K562 (cell line): ENCODE results near the gene DDC. TPM values are rescaled to one million over a fixed set of nuclear protein-coding genes. Genes with fewer than 3 reads are reported as not detected.

Experiments used
- ATAC-seq: fragments of 200-7000 bp; cut with Tn5 transposase; 3 replicates; pipeline ENCODE4 v1.9.1; 2020; ENCODE audit warnings: moderate library complexity
- BruUV-seq: library from RNA; stranded (reverse); fragments of 400-500 nt; replicated peaks from 2 replicates; lab custom pipeline; 2021; lab: Mats Ljungman, UMichigan
- CTCF ChIA-PET: fragments of 300-600 bp; formaldehyde crosslinking; extraction: SDS; loops from one replicate; lab custom pipeline; 2021; ENCODE audit warnings: low intra/inter-chr PET ratio; lab: Yijun Ruan, JAX
- POLR2A ChIA-PET: fragments of 300-600, 350-650 bp; sonication (Branson Sonifier 250); formaldehyde crosslinking; extraction: SDS; loops from one replicate; lab custom pipeline; 2021; ENCODE audit warnings: antibody characterized with exemption, inconsistent platforms; lab: Yijun Ruan, JAX
- DNase-seq, 4 experiments: peaks; one replicate each; pipeline versions ENCODE4 v3.0.0 to v3.0.0-alpha.2; 2011 to 2018; ENCODE audit warnings: low spot score in 3 of 4, mixed read lengths in 3 of 4; ENCODE audit errors: extremely low read depth in 1 of 4
- FAIRE-seq: peaks from 2 replicates; lab custom pipeline; 2011; peaks lifted over from hg19 to GRCh38; lab: Jason Lieb, UNC
- H2AFZ ChIP-seq: 2 replicates; pipeline ENCODE4 v1.6.0; 2011; ENCODE audit warnings: low read depth, low read length, control low read depth, inconsistent platforms
- H3K27ac ChIP-seq: fragments of 200-600 bp; 3 replicates; pipeline ENCODE4 v1.8.0; 2011; ENCODE audit warnings: low read depth, mild to moderate bottlenecking, control low read depth, inconsistent platforms, low read length, moderate library complexity, mixed read lengths; ENCODE audit errors: extremely low read depth
- H3K27me3 ChIP-seq, 2 experiments: fragments of 300-600 bp in 1 of 2; 2 replicates in 1 of 2; 3 replicates in 1 of 2; pipeline versions ENCODE4 v1.6.0 to v1.8.0; 2011; ENCODE audit warnings: inconsistent platforms in 2 of 2, low read length in 2 of 2, mild to moderate bottlenecking in 1 of 2, mixed read lengths in 1 of 2, moderate library complexity in 1 of 2; ENCODE audit not compliant: control insufficient read depth in 2 of 2, insufficient read depth in 2 of 2
- H3K36me3 ChIP-seq: fragments of 300-600 bp; 3 replicates; pipeline ENCODE4 v1.8.0; 2011; ENCODE audit warnings: mild to moderate bottlenecking, low read length, inconsistent platforms; ENCODE audit not compliant: control insufficient read depth, insufficient read depth
- H3K4me1 ChIP-seq, 2 experiments: fragments of 200-600 bp in 1 of 2; replicated peaks in 1 of 2; 2 replicates in 1 of 2; 3 replicates in 1 of 2; pipeline versions ENCODE4 v1.5.1 to v1.8.0; 2011; ENCODE audit warnings: inconsistent platforms in 2 of 2, low read length in 2 of 2, mild to moderate bottlenecking in 1 of 2, mixed read lengths in 1 of 2, moderate library complexity in 1 of 2; ENCODE audit not compliant: control insufficient read depth in 2 of 2, insufficient read depth in 2 of 2
- H3K4me2 ChIP-seq: 2 replicates; pipeline ENCODE4 v1.6.1; 2011; ENCODE audit warnings: low read length, control low read depth, inconsistent platforms, mixed read lengths; ENCODE audit not compliant: insufficient read depth
- H3K4me3 ChIP-seq: fragments of 200-600 bp; sonication (generic), shearing (Covaris generic); 2 replicates; pipeline ENCODE4 v1.5.1; 2016; ENCODE audit warnings: control low read depth, inconsistent platforms
- H3K79me2 ChIP-seq: fragments of 200-600 bp; 3 replicates; pipeline ENCODE4 v1.8.0; 2011; ENCODE audit warnings: low read length, inconsistent platforms; ENCODE audit not compliant: control insufficient read depth, insufficient read depth
- H3K9ac ChIP-seq, 2 experiments: 2 replicates each; pipeline versions ENCODE4 v1.6.0 to v1.6.1; 2011; ENCODE audit warnings: low read depth in 2 of 2, low read length in 2 of 2, control low read depth in 1 of 2, inconsistent platforms in 1 of 2, mild to moderate bottlenecking in 1 of 2, mixed read lengths in 1 of 2; ENCODE audit not compliant: insufficient read depth in 1 of 2
- H3K9me1 ChIP-seq: one replicate; pipeline ENCODE4 v1.6.0; 2011; ENCODE audit warnings: inconsistent platforms, mild to moderate bottlenecking, low read length, moderate library complexity; ENCODE audit not compliant: control insufficient read depth, insufficient read depth
- H3K9me3 ChIP-seq: replicated peaks from 2 replicates; pipeline ENCODE4 v1.5.1; 2011; ENCODE audit warnings: low read depth, low read length, inconsistent platforms; ENCODE audit not compliant: control insufficient read depth, insufficient read depth
- H4K20me1 ChIP-seq: replicated peaks from 2 replicates; pipeline ENCODE4 v1.6.1; 2011; ENCODE audit warnings: low read length, inconsistent platforms, mixed read lengths; ENCODE audit not compliant: control insufficient read depth, insufficient read depth
- GTF3C2 ChIP-seq: IDR thresholded peaks from 3 replicates; pipeline ENCODE4 v1.6.1; 2011; ENCODE audit warnings: borderline replicate concordance, mild to moderate bottlenecking, moderate library complexity; ENCODE audit not compliant: insufficient read length; ENCODE audit errors: extremely low read depth
- RAD51 ChIP-seq: fragments of 450-650 bp; IDR thresholded peaks from 2 replicates; pipeline ENCODE4 v1.7.1; 2016; ENCODE audit warnings: low read depth, mild to moderate bottlenecking, borderline replicate concordance
- ZFPM2 ChIP-seq: fragments of 250-450 bp; sonication (Bioruptor Pico); IDR thresholded peaks from 2 replicates; pipeline ENCODE4 v1.5.1; 2022; ENCODE audit warnings: mild to moderate bottlenecking
- WGBS: fragments of 100-300 bp; shearing (Covaris generic); methylation state at CpG from one replicate; pipeline ENCODE4 v1.1.6; 2016; ENCODE audit warnings: low coverage, mixed read lengths; ENCODE audit not compliant: insufficient coverage; ENCODE audit errors: missing lambda C conversion rate; 5-methylcytosine and 5-hydroxymethylcytosine counted together
- in situ Hi-C: fragments of 300-500 bp; cut with MboI; formaldehyde crosslinking; loops from 4 replicates; pipeline ENCODE4 v1.15.0; 2018; ENCODE audit warnings: inconsistent platforms, mixed read lengths
- intact Hi-C: fragments of 100-400 bp; cut with micrococcal nuclease; formaldehyde crosslinking; loops from 2 replicates; pipeline ENCODE4 v1.14.2; 2022
- polyA plus RNA-seq, 8 experiments: library from polyadenylated mRNA; depleted of rRNA in 4 of 8; stranded (reverse) in 5 of 8; unstranded in 3 of 8; fragments of >200 nt; fragmentation: Nextera tagmentation in 2 of 8; fragmentation: Illumina TruSeq in 1 of 8; extraction: Ambion mirVana in 2 of 8; extraction: Trizol in 1 of 8; gene quantifications; 2 replicates each; pipeline versions ENCODE4 v1.2.1 to v1.2.3, GENCODE V29; 2011 to 2014; ENCODE audit warnings: inconsistent platforms in 1 of 8, missing spikeins in 1 of 8
- total RNA-seq, 7 experiments: library from RNA; depleted of rRNA in 6 of 7; stranded (reverse); fragments of >200 nt in 6 of 7; fragmentation: Illumina TruSeq in 2 of 7; extraction: Trizol in 2 of 7; gene quantifications; 2 replicates each; pipeline versions ENCODE4 v1.2.1 to v1.2.3, GENCODE V29; 2011 to 2021; ENCODE audit warnings: low replicate concordance in 1 of 7

DDC gene
- total and polyA plus RNA-seq, 9 of the 15 experiments (the other 6 are each of a cell fraction or from before 2014, with no cell fraction given) = not detected

DNA sequence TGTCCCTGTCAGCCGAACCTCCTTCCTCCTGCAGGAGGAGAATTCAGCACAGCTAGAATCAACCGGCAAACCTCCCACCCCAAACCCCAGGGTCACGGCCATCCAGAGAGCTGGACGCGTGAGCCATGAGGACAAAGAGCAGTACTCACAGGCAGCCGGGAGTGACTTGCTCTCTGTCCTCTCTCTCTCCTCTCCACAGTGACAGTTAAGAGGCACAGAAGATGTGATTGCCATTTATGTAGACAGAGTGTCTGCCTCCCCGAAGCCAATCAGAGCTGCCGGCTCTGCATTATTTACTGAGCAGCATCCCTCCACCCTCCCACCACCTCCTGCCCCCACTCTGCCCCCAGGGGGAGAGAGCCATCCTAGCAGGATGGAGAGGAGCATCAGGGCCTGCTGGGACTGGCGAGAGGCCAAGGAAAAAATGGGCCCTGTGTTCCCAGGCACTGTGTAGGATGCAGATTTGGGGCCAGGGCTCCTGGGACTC, 4.3 kb downstream of the DDC start:
- Histone ChIP-seq H4K20me1 (peaks cover 15% of the 10 kb centered on the region), H3K79me2 (no peaks in the 10 kb centered on the region), H3K27me3 (peaks cover 21 to 65% of the 10 kb centered on the region in 2 experiments), H3K9me3 (no peaks in the 10 kb centered on the region), H3K9me1 (no peaks in the 10 kb centered on the region)
- FAIRE-seq = no peak
- CTCF ChIA-PET = no interaction called here
- 4% methylated on average over 9 of the region's 9 CpGs for WGBS
- peak; percentile 8 for ATAC-seq
- BruUV-seq = no TSS peak
- TF ChIP-seq RAD51 (no peak), GTF3C2 (no peak), ZFPM2 (no peak)
- TF ChIP-seq, all 486 proteins: peak for 0
- no peak for DNase-seq
- Histone ChIP-seq H2AFZ (no peak overlapping the region), H3K4me1 (peaks cover 7 to 10% of the 10 kb centered on the region in 2 experiments; a peak in 4 of 5 replicates), H3K4me2 (no peak overlapping the region), H3K36me3 (no peaks in the 10 kb centered on the region), H3K27ac (no peak overlapping the region), H3K9ac (no peak overlapping the region), H3K4me3 (no peak overlapping the region)
- intact Hi-C loops (loop anchor here (5.0 to 10.0 kb wide), 2 partner anchors 94 to 466 kb away; partner anchors contain the start of gene ZPBP), in situ Hi-C loops (no loop called here)
- POLR2A ChIA-PET = interaction anchor here (1.0 kb wide), 1 partner anchor 26 kb away, joined by 3 read pairs; no protein-coding TSS in a partner anchor
